A673 (cell line): Measurements from ENCODE around the gene KRT15.

ENCODE experiments used
- CTCF ChIP-seq: fragments of 300-800, 200-600 bp; sonication (generic); conservative IDR thresholded peaks from 2 replicates; pipeline ENCODE4 v1.5.1; 2017; ENCODE audit warnings: low read depth, mild to moderate bottlenecking, antibody characterized with exemption, low read length, moderate library complexity, mixed read lengths
- EZH2 ChIP-seq: fragments of 200-600 bp; sonication (generic); IDR thresholded peaks from 2 replicates; pipeline ENCODE4 v1.6.1; 2017; ENCODE audit warnings: borderline replicate concordance, low read depth, mild to moderate bottlenecking, mixed read lengths, antibody characterized with exemption, low read length; ENCODE audit not compliant: poor library complexity, severe bottlenecking

- TF ChIP-seq CTCF: no peak
- no peak for TF ChIP-seq EZH2
Observed at GRCh38 chr17:41530062-41531048, 11.7 kb upstream of the KRT15 start.
